ENCODE results near the gene AIFM3. TPM values are rescaled to one million over a fixed set of nuclear protein-coding genes. Genes with fewer than 3 reads are reported as not detected.

The AIFM3 gene
- total and polyA plus RNA-seq, 2 of the 13 experiments (the other 11 are each of a cell fraction or from before 2014, with no cell fraction given) = 9.0 to 15.3 TPM

- TF ChIP-seq ZNF253 (CRISPR knock-in tag; IDR thresholded peaks at IDR 0.05; ENCODE audit: borderline replicate concordance) (no peak), ETV6 (CRISPR knock-in tag; conservative IDR thresholded peaks at IDR 0.05) (no peak; the same call in 1 of the 2 replicates), TBL1XR1 (IDR thresholded peaks at IDR 0.05; ENCODE audit: borderline replicate concordance, low read length, partially characterized antibody) (no peak), HDAC1 (CRISPR knock-in tag; IDR thresholded peaks at IDR 0.05) (peak; percentile 81), GATA4 (IDR thresholded peaks at IDR 0.05; ENCODE audit: borderline replicate concordance, low read depth) (0 out of 2 replicates have a peak, but pooled peaks have one; percentile 23), ATF2 (CRISPR knock-in tag; IDR thresholded peaks at IDR 0.05) (peak; percentile 44; the same call in 1 of the 2 replicates), ZFP1 (CRISPR knock-in tag; IDR thresholded peaks at IDR 0.05) (peak; percentile 60; the same call in 1 of the 2 replicates), ADNP (CRISPR knock-in tag; IDR thresholded peaks at IDR 0.05) (no peak), SMAD9 (CRISPR knock-in tag; IDR thresholded peaks at IDR 0.05) (peak; percentile 75), NCOA2 (CRISPR knock-in tag; IDR thresholded peaks at IDR 0.05) (peak; percentile 21; the same call in 1 of the 2 replicates), GMEB2 (CRISPR knock-in tag; IDR thresholded peaks at IDR 0.05; ENCODE audit: low read depth) (peak; percentile 59; the same call in 1 of the 2 replicates), ZNF557 (CRISPR knock-in tag; IDR thresholded peaks at IDR 0.05) (no peak), PCBP1 (IDR thresholded peaks at IDR 0.05; ENCODE audit: borderline replicate concordance, low read depth, low read length) (no peak), HNRNPK (IDR thresholded peaks at IDR 0.05; ENCODE audit: low read depth, low read length, poor library complexity, severe bottlenecking) (no peak), PRMT3 (CRISPR knock-in tag; IDR thresholded peaks at IDR 0.05; ENCODE audit: borderline replicate concordance, low read depth) (peak; percentile 77), ZNF343 (CRISPR knock-in tag; IDR thresholded peaks at IDR 0.05) (peak; percentile 25; the same call in 1 of the 2 replicates), STAT6 (CRISPR knock-in tag; IDR thresholded peaks at IDR 0.05; ENCODE audit: borderline replicate concordance) (no peak), ZNF280D (CRISPR knock-in tag; IDR thresholded peaks at IDR 0.05) (peak; percentile 48; the same call in 1 of the 2 replicates), ZNF484 (CRISPR knock-in tag; IDR thresholded peaks at IDR 0.05; ENCODE audit: borderline replicate concordance, low read depth) (no peak)
- TF ChIP-seq, protein P1, sequence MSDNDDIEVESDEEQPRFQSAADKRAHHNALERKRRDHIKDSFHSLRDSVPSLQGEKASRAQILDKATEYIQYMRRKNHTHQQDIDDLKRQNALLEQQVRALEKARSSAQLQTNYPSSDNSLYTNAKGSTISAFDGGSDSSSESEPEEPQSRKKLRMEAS (IDR thresholded peaks at IDR 0.05) = peak; percentile 92
These were observed 34.7 kb downstream of the AIFM3 start, which contains the start of gene THAP7 (continued) for GRCh38 chr22:21001601-21002325.
